Measurements from ENCODE around the gene IZUMO4.
"Not testable (repeated sequence)": the region's sequence is repeated elsewhere in the genome, so short reads cannot be mapped to it uniquely, and the experiment has no call there.

Gene IZUMO4

GRCh38 chr19:2123682-2124387, 27.1 kb downstream of the IZUMO4 start:
- DNase-seq (ENCODE audit: low spot score), result no peak

DNA sequence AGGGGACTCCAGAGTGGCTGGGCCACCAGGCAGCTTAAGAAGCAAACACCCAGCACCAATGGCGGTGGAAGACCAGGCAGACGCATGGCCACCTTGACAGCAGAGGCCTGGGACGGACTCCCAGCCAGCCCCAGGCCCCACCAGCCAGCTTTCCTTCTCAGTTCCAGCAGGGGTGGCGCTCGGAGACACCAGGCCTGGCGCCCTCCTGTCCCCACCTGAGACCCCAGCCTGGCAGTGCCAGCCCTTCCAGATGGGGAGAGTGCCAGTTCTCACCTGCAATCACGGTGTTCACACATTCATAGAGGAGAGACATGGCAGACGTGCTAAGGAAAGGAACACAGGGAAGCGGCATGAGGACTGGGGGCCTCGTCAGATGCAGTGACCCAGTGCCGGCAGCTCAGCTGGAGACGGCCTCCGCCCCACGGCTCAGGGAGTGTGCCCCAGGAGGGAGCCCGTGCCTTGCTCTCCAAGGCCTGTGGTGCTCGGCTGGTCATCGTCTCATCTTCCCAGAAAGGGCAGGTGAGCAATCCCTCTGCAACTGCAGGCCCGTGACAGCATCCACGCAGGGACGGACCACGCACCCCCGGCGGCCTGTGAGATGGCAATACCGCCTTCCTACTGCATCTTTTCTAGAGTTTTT, 30.3 kb downstream of the IZUMO4 start:
- no peak for DNase-seq (ENCODE audit: low spot score)

GRCh38 chr19:2127758-2128157, 31.0 kb downstream of the IZUMO4 start:
- no peak for DNase-seq (ENCODE audit: low spot score)

- not testable (repeated sequence) for DNase-seq (ENCODE audit: low spot score)
Measured at GRCh38 chr19:2128252-2128651, 31.5 kb downstream of the IZUMO4 start.

GRCh38 chr19:2129022-2129421, 32.3 kb downstream of the IZUMO4 start:
- no peak for DNase-seq (ENCODE audit: low spot score)

GRCh38 chr19:2129486-2129885, 32.8 kb downstream of the IZUMO4 start:
- no peak for DNase-seq (ENCODE audit: low spot score)

DNA sequence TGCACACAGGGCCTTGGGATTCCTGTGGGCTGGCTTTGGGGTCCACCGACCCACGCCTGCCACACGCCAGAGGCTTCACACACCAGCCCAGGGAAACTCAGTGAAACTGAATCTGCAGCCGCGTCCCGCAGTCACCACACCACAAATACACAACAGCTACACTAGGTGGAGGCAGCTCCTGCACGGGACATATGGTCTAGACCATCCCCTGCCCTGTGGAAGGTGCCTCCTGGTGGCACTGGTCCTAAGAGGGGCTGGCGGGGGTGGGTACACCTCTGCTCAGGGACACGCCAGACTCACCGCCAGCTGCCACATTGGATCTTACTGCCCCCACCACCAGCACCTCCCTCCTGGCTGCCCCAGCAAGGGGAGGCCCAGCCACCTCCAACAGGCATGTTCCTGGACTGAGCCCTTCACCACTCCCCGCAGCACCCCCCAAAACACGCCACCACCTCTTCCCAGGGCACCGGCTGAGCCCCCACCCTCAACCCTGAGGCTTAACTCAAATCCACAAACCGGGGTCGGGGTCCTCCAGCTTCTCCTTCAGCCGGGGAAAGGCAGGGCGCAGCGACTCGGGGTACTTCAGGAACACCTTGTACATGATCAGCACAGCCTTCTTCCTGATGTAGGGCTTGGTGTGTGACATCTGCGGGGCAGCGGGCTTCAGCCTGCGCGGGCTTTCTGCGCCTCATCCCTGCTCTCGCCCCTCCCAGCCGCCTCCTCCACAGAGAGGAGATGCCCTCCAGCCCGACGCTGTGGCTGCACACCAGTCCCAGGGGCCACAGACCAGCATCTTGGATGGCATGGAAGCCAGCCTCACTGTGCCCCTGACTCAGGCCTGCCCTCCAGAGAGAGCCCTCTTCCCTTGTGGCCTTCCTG, 33.4 kb downstream of the IZUMO4 start:
- no peak for DNase-seq (ENCODE audit: low spot score)

DNA sequence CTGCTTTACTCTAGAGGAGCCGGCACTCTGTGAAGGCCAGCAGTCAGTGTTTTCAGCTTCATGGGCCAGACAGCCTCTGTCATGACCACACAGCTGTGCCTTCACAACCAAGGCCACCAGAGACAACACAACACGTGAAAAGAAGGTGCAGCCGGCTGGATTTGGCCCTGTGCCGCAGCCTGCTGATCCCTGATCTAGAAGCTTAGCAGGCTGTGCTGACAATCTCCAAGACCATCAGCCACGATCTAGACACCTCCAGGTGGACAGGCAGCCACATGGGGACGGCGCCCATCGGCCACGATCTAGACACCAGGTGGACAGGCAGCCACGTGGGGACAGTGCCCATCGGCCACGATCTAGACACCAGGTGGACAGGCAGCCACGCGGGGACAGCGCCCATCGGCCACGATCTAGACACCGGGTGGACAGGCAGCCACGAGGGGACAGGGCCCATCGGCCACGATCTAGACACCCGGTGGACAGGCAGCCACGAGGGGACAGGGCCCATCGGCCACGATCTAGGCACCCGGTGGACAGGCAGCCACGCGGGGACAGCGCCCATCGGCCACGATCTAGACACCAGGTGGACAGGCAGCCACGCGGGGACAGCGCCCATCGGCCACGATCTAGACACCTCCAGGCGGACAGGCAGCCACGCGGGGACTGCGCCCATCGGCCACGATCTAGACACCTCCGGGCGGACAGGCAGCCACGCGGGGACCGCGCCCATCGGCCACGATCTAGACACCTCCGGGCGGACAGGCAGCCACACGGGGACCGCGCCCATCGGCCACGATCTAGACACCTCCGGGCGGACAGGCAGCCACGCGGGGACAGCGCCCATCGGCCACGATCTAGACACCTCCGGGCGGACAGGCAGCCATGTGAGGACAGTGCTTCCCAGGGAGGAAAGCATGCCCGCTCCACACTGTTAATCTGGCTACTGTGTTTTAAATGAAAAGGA, 34.6 kb downstream of the IZUMO4 start:
- DNase-seq (ENCODE audit: low spot score), result not testable (repeated sequence)

- DNase-seq (ENCODE audit: low spot score), result no peak
Measured at GRCh38 chr19:2132191-2132590, 35.5 kb downstream of the IZUMO4 start.

DNA sequence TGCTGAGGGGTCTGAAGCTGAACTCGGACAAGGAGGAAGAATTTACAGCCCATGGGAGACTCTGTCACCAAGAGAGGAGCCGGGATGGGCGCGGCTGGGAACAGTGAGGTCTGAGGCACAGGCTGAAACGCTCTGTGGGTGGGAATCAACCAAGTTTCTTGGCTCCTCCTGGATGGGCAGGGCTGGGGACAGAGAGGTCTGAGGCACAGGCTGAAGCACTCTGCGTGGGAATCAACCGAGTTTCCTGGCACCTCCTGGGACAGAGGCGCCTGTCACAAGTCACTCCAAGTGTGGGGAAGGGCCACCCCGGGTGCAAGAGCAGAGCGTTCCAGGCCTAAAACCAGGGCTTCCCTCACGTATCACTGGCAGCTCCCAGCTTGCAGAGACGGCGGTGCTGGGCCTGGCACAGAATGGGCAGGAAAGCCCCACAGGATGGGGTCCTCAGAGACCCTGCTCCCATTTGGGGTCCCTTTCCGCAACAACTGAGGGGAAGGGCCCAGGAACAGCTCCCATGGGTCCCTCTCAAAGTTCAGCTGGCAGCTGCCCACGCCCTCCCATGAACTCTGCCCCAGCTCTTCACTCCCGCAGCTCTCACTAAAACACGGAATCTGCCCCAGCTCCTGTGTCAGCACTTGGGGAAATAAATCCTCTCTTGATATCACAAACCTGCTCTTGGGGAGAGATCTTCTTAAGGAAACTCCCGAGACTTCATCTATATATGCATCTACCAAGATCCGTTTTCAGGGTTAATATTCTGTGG, 36.2 kb downstream of the IZUMO4 start:
- DNase-seq (ENCODE audit: low spot score), result no peak

DNA sequence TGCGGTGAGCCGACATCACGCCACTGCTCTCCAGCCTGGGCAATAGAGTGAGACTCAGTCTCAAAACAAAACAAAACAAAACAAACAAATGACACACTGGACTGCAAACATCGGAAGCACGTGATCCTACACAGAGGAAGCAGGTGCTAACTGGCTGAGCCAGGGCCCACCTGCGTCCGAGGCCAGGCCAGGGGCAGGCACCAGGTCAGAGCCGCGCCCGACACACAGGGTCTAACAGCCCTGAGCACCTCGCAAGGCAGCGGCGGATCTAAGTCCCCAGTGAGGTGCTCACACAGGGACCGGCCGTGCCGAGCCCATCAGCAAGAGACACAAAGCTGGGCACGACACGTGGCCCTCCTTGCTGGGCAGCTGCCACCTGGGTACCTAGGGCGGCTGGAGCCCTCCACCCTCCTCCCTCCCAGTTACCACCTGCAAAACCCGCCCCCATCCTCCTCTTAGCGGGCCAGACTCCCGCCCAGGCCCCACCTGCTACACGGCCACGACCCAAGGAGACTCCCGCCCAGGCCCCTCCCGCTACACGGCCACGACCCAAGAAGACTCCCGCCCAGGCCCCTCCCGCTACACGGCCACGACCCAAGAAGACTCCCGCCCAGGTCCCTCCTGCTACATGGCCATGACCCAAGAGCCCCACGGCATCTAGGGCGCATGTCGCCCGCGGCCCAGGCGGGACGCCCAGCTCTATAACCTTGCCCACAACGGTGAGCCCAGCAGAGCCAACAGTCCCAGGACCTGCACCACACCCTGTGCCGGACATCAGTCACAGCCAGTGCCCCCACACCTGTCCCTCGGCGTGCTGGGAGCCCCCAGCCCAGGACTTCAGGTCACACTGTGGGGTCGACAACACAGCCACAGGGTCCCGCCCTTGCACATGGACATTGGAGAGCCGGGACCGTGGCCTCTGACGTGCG, 39.0 kb downstream of the IZUMO4 start:
- no peak for DNase-seq (ENCODE audit: low spot score)

DNA sequence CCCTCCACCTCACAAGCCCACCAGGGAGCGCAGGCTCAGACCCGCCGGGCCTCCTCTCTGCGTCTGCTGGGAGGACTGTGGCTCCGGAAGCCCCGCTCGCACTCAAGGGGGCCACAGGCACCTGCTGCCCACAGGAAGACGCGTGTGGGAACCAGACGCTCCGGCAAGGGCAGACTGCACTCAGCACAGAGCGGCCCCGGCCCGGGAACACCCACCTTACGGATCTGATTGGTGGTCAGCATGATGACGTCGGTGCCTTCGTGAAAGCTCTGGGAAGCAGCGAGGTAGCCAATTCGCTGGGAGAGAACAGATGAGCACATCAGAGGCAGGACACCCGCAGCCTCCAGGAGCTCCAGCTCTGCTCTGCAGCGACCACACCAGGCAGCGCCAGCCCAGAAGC, 40.1 kb downstream of the IZUMO4 start:
- no peak for DNase-seq (ENCODE audit: low spot score)

DNA sequence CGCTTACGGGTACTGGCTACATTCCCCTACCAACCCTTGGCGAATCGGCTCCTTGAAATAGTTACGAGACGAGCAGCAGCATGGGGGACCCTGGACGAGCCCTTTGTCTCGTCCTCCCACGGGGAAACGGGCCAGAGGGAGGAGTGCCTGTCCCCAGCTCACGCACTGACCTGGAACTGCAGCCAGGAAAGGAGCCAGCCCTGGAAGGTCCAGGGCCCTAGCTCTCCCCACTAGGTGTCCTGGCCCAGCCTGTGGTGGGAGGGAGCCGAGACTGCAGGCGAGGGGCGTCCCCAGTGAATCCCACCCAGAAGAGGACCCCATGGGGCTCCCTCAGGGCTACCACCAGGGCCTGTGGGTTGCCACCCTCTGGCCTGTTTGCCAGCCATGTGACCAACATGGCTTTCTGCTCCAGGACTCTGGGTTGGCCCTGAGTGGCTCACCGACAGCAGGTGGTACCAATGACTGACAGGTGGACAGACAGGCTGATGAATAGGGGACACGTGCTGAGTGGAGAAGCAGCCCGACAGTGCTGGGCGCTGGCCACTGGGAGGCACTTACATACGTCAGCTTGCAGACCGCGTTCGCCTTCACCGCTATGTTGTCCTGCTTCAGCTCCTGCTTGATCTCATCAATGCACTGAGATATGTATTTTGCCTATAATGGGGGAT, 41.5 kb downstream of the IZUMO4 start:
- no peak for DNase-seq (ENCODE audit: low spot score)

GRCh38 chr19:2139385-2140137, 42.8 kb downstream of the IZUMO4 start:
- DNase-seq (ENCODE audit: low spot score), result no peak

DNA sequence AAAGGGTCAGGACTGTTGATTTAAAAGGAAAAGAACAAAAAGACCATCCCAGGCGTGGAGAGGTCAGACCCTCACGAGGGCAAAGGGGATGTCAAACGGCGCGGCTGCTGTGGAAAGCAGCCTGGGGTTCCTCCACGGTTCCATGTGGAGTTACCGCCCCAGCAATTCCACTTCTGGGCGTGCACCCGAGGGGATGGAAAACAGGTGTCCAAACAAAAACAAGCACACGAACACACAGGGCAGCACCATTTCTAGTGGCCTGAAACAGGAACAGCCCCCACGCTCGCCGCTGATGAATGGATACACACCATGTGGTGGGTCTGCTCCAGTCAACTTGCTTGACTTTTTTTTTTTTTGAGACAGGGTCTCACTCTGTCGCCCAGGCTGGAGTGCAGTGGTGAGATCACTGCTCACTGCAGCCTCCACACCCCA, 43.4 kb downstream of the IZUMO4 start:
- no peak for DNase-seq (ENCODE audit: low spot score)

- DNase-seq (ENCODE audit: low spot score), result no peak
Measured at GRCh38 chr19:2142173-2142829, 45.6 kb downstream of the IZUMO4 start.

GRCh38 chr19:2144190-2144589, 47.5 kb downstream of the IZUMO4 start:
- no peak for DNase-seq (ENCODE audit: low spot score)

DNA sequence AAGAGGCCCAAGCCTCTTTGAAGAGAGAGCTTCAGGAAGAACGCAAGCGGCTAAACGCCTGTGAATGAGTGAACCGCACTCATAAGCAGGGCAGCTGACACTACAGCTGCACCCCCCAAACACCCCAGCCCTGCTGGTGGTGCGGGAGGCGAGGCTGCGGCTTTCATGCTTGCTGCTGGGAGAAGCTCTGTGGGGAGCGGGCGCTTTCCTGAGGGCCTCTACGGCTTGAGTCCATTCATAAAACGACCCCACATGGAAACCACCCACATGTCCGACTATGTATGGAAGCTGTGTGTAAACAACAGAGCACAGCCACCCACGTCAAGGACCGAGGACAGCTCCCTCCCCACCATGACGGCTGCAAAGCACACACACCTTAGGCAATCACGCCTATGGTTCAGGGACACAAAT, 49.1 kb downstream of the IZUMO4 start:
- DNase-seq (ENCODE audit: low spot score), result no peak

All from NAMALWA (cell line).